SK-N-SH treated with all-trans-retinoic acid at 6 μM for 48 hours (cell line): Measurements from ENCODE around the gene HS3ST5.

Source experiments
- ARNTL ChIP-seq: fragments of 450-650 bp; formaldehyde crosslinking; IDR thresholded peaks from 2 replicates; pipeline ENCODE4 v1.5.0; 2020; ENCODE audit warnings: low read depth, mild to moderate bottlenecking, moderate library complexity, borderline replicate concordance
- BACH2 ChIP-seq: fragments of 250-450 bp; sonication (Bioruptor Pico); IDR thresholded peaks from 2 replicates; pipeline ENCODE4 v1.9.0; 2021; ENCODE audit warnings: mild to moderate bottlenecking, borderline replicate concordance
- RARB ChIP-seq: fragments of 250-450 bp; sonication (Bioruptor Pico); IDR thresholded peaks from 2 replicates; pipeline ENCODE4 v1.8.0; 2021; ENCODE audit warnings: mild to moderate bottlenecking, moderate library complexity
- ZFP30 ChIP-seq: fragments of 450-650 bp; formaldehyde crosslinking; IDR thresholded peaks from 2 replicates; pipeline ENCODE4 v1.5.0; 2022; ENCODE audit warnings: mild to moderate bottlenecking, moderate library complexity

DNA sequence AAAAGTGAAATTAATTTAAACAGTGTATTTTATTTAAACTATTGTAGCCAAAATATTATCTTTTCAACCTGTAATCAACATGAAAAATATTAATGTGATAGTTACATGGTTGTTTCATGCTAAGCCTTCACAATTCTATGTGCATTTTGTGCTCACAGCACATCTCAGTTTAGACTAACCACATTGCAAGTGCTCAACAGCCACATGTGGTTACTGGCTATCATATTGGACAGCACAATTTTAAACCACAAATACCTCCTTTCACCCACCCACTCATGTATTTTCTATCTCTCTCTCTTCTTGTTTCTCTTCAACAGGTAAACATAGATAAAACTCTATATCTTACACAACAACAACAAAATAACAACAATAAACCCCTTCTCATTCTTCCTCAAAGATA is 12.5 kb upstream of the HS3ST5 start:
- no peak for TF ChIP-seq RARB (CRISPR knock-in tag)
- TF ChIP-seq ZFP30 (CRISPR knock-in tag): no peak
- no peak for TF ChIP-seq BACH2 (CRISPR knock-in tag)
- TF ChIP-seq ARNTL (CRISPR knock-in tag): no peak
